Ectodermal cell (in vitro differentiated cells): ENCODE measurements around the gene UGP2.

Experiments
- H3K27ac ChIP-seq: 2 replicates; pipeline ENCODE4 v1.7.0; 2013; ENCODE audit warnings: mild to moderate bottlenecking, low read depth, low read length; ENCODE audit not compliant: insufficient read depth, poor library complexity, severe bottlenecking
- H3K27me3 ChIP-seq: 2 replicates; pipeline ENCODE4 v1.7.0; 2013; ENCODE audit warnings: mild to moderate bottlenecking, low read length; ENCODE audit not compliant: insufficient read depth, control insufficient read depth, poor library complexity, severe bottlenecking
- H3K36me3 ChIP-seq: one replicate; pipeline ENCODE4 v1.7.0; 2013; ENCODE audit warnings: low read length; ENCODE audit not compliant: control insufficient read depth, insufficient read depth
- H3K4me1 ChIP-seq: one replicate; pipeline ENCODE4 v1.7.0; 2013; ENCODE audit warnings: low read length; ENCODE audit not compliant: control insufficient read depth, insufficient read depth
- H3K4me3 ChIP-seq: 2 replicates; pipeline ENCODE4 v1.7.0; 2013; ENCODE audit warnings: low read depth, low read length, control low read depth; ENCODE audit not compliant: insufficient read depth
- H3K9me3 ChIP-seq: 2 replicates; pipeline ENCODE4 v1.7.0; 2013; ENCODE audit warnings: mild to moderate bottlenecking, low read length, moderate library complexity; ENCODE audit not compliant: control insufficient read depth
- WGBS, 2 experiments: methylation state at CpG; one replicate each; pipeline ENCODE4 v1.1.7; 2013; ENCODE audit warnings: missing lambda C conversion rate in 2 of 2; 5-methylcytosine and 5-hydroxymethylcytosine counted together

The UGP2 gene

GRCh38 chr2:63875131-63875527, 33.4 kb downstream of the UGP2 start:
- H3K9me3 ChIP-seq = no peaks in the 10 kb centered on the region
- 96 to 100% methylated on average over 1 of the region's 1 CpG for WGBS, 2 experiments
- peaks cover 13% of the 10 kb centered on the region for H3K36me3 ChIP-seq
- no peaks in the 10 kb centered on the region for H3K27me3 ChIP-seq
- no peak overlapping the region for H3K4me3 ChIP-seq
- no peaks in the 10 kb centered on the region for H3K4me1 ChIP-seq
- no peak overlapping the region for H3K27ac ChIP-seq

DNA sequence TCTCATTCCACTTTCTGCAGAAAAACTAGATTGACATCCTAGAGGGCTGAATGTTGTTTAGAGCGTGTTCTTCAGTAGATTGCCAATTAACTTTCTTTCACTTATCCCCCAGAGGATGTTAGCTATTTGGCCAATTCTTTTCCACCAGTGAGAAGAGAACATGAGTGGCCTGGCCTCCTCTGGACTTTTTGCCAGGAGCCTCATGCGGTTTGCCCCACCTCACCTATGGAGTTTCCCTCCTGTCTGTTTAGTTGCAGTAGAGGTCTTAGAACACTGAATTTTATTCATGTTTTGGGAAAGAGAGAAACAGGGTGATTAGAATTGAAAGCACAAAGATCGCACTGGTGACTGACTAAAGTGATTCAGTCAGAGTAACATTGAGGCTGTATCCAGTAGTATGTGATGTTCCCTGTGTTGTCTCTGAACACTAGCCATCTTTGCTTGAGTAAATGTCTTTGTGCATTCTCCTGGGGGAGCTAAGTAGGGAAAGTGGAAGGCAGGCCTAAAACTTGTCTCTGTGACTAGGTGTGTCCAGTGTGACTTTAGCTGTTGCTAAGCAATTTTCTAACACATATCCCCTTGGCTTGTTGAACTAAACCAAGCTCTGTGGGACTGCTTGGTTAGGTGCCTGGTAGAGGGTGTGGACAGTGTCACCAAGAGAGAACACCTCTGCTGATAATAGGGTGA, 34.0 kb downstream of the UGP2 start:
- Histone ChIP-seq H3K27me3 (no peaks in the 10 kb centered on the region), H3K4me1 (peaks cover 3% of the 10 kb centered on the region), H3K4me3 (no peak overlapping the region), H3K9me3 (no peaks in the 10 kb centered on the region), H3K27ac (no peak overlapping the region), H3K36me3 (peaks cover 13% of the 10 kb centered on the region)
- WGBS, 2 experiments = 94 to 96% methylated on average over 3 of the region's 3 CpGs

DNA sequence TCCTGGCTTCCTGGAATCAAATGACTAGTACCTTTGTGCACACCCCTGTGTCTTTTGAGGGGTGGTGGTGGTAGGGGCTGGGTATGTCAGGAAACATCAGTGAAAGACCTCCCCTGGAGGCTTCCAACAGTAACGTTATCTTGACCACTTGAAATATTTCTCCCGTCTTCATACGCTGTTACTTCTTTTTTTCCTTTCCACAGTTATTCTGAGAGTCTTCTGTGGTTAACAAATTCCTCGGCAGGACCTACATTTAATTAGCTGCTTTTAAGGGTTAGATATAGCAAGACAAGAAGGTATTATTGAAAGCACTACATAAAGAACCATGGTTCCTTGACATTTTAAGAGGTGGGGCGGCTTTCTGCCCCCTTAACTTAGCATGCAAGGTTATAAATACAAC, 34.6 kb downstream of the UGP2 start:
- no peaks in the 10 kb centered on the region for H3K9me3 ChIP-seq
- no peaks in the 10 kb centered on the region for H3K27me3 ChIP-seq
- peaks cover 3% of the 10 kb centered on the region for H3K4me1 ChIP-seq
- no peak overlapping the region for H3K27ac ChIP-seq
- WGBS, 2 experiments = 90 to 96% methylated on average over 3 to 4 of the region's 5 CpGs
- peaks cover 13% of the 10 kb centered on the region for H3K36me3 ChIP-seq
- no peak overlapping the region for H3K4me3 ChIP-seq

- WGBS, 2 experiments = 88 to 92% methylated on average over 1 of the region's 1 CpG
- H3K4me1 ChIP-seq = peaks cover 3% of the 10 kb centered on the region
- H3K36me3 ChIP-seq = peaks cover 11% of the 10 kb centered on the region
- no peaks in the 10 kb centered on the region for H3K9me3 ChIP-seq
- H3K27ac ChIP-seq = no peak overlapping the region
- no peak overlapping the region for H3K4me3 ChIP-seq
- no peaks in the 10 kb centered on the region for H3K27me3 ChIP-seq
Measured at GRCh38 chr2:63878486-63878885, 36.8 kb downstream of the UGP2 start.

- Histone ChIP-seq H3K36me3 (no peaks in the 10 kb centered on the region), H3K27ac (no peak overlapping the region), H3K4me1 (peaks cover 3% of the 10 kb centered on the region), H3K4me3 (no peak overlapping the region), H3K9me3 (no peaks in the 10 kb centered on the region), H3K27me3 (no peaks in the 10 kb centered on the region)
- 74 to 77% methylated on average over 2 of the region's 2 CpGs for WGBS, 2 experiments
Measured at GRCh38 chr2:63879876-63880433, 38.3 kb downstream of the UGP2 start.

DNA sequence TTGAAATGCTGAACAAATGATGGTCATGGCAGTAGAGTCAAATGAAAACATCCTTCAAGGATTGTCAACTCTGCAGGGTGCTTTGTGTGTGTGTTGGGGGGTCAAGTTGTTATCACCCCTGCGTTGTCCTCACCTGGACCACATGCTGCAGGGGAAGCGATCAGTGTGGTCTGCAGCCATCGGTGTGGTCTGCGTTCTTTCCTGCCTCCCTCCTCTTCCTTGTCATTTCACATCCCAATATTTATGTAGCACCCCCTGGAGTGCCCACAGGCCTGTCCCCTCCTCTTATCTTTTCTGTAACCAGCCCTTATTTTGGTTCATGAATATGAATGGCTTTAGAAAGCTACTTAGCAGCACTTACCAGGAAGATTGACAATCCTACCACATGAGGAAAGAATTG, 38.9 kb downstream of the UGP2 start:
- no peaks in the 10 kb centered on the region for H3K27me3 ChIP-seq
- H3K27ac ChIP-seq = no peak overlapping the region
- WGBS, 2 experiments = 35 to 55% methylated on average over 4 of the region's 4 CpGs
- H3K4me1 ChIP-seq = peaks cover 3% of the 10 kb centered on the region
- H3K9me3 ChIP-seq = no peaks in the 10 kb centered on the region
- H3K4me3 ChIP-seq = no peak overlapping the region
- H3K36me3 ChIP-seq = no peaks in the 10 kb centered on the region

DNA sequence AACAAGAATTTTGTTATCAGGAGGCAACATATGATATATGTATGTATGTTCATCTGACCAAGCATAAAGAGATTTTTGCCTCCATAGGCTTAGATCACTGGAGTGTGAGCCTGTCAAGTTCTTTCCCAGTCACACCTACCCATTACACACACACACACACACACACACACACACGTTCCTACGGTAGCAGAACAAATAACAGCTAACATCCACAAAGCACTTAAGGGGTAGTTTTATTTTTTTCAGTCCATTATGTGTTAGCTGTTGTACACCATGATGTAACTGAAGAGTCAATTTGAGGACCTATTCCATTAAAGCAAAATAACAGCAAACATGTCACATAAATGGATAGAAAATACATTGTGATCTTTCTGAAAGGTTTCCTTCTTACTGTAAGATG, 39.5 kb downstream of the UGP2 start:
- Histone ChIP-seq H3K9me3 (no peaks in the 10 kb centered on the region), H3K4me1 (peaks cover 3% of the 10 kb centered on the region), H3K4me3 (no peak overlapping the region), H3K36me3 (no peaks in the 10 kb centered on the region), H3K27me3 (no peaks in the 10 kb centered on the region), H3K27ac (no peak overlapping the region)
- 67 to 93% methylated on average over 1 to 2 of the region's 2 CpGs for WGBS, 2 experiments

DNA sequence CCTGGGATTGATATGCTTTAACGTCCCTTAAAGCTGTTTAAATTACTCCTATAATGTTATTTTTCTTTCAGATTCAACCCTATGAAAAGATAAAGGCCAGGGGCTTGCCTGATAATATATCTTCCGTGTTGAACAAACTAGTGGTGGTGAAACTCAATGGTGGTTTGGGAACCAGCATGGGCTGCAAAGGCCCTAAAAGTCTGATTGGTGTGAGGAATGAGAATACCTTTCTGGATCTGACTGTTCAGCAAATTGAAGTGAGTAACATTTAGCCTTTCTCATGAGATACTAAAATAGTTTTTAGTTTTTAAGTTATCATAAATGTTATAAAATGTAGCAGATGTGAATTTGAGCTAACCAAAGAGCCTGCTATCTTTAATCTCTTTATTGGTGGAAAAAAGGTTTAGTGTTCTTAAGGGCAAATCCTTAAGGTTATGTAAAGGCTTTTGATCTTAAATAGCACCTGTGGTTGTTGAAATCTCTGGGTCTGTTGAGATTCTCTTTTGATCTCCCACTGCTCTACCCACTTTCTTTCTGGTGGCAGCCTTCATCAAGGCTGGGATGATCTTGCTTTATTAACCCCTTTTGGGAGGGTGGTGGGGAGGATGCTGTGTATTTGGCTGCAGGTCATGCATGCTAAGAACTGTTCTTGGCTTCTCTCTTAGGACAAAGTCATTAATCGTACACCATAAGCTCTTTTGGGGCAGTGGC, 40.9 kb downstream of the UGP2 start:
- no peak overlapping the region for H3K27ac ChIP-seq
- H3K4me1 ChIP-seq = peaks cover 3% of the 10 kb centered on the region
- H3K36me3 ChIP-seq = peaks cover 7% of the 10 kb centered on the region
- H3K4me3 ChIP-seq = no peak overlapping the region
- no peaks in the 10 kb centered on the region for H3K27me3 ChIP-seq
- 92 to 93% methylated on average over 2 to 3 of the region's 3 CpGs for WGBS, 2 experiments
- no peaks in the 10 kb centered on the region for H3K9me3 ChIP-seq

- H3K27me3 ChIP-seq = no peaks in the 10 kb centered on the region
- WGBS, 2 experiments = 92 to 98% methylated on average over 2 of the region's 2 CpGs
- no peak overlapping the region for H3K4me3 ChIP-seq
- H3K4me1 ChIP-seq = no peaks in the 10 kb centered on the region
- H3K27ac ChIP-seq = no peak overlapping the region
- no peaks in the 10 kb centered on the region for H3K9me3 ChIP-seq
- peaks cover 7% of the 10 kb centered on the region for H3K36me3 ChIP-seq
Measured at GRCh38 chr2:63886445-63886844, 44.7 kb downstream of the UGP2 start.

- H3K9me3 ChIP-seq = no peaks in the 10 kb centered on the region
- no peaks in the 10 kb centered on the region for H3K4me1 ChIP-seq
- H3K36me3 ChIP-seq = peaks cover 8% of the 10 kb centered on the region
- H3K27me3 ChIP-seq = no peaks in the 10 kb centered on the region
- WGBS, 2 experiments = 95 to 98% methylated on average over 2 of the region's 2 CpGs
- no peak overlapping the region for H3K4me3 ChIP-seq
- no peak overlapping the region for H3K27ac ChIP-seq
Measured at GRCh38 chr2:63888053-63888452, 46.4 kb downstream of the UGP2 start.
